Memory B cell (primary cell): Measurements from ENCODE around the gene RUNX2.
A peak's percentile ranks its signal among the peaks of the same experiment; 100 is the strongest.

Source experiments
- ATAC-seq: fragments of 150-1000 bp; cut with Tn5 transposase; 2 replicates; pipeline ENCODE4 v1.10.0; 2021; ENCODE audit warnings: low read depth, mild to moderate bottlenecking, moderate library complexity
- DNase-seq, 2 donors: peaks; one replicate each; pipeline ENCODE4 v3.0.0; 2022; ENCODE audit warnings: low spot score in 2 of 2
- H3K27ac Mint-ChIP-seq: one replicate; pipeline ENCODE4 v1.8.0; 2022; ENCODE audit warnings: mild to moderate bottlenecking, moderate library complexity, mixed read lengths
- H3K27me3 Mint-ChIP-seq: one replicate; pipeline ENCODE4 v1.8.0; 2022; ENCODE audit warnings: mixed read lengths
- H3K36me3 Mint-ChIP-seq: one replicate; pipeline ENCODE4 v1.8.0; 2022; ENCODE audit warnings: mild to moderate bottlenecking, mixed read lengths
- H3K4me1 Mint-ChIP-seq: one replicate; pipeline ENCODE4 v1.8.0; 2022; ENCODE audit warnings: mixed read lengths
- H3K4me3 Mint-ChIP-seq: one replicate; pipeline ENCODE4 v1.8.0; 2022; ENCODE audit warnings: mild to moderate bottlenecking, moderate library complexity, mixed read lengths
- H3K9me3 Mint-ChIP-seq: one replicate; pipeline ENCODE4 v1.8.0; 2022; ENCODE audit warnings: mixed read lengths

The RUNX2 gene

DNA sequence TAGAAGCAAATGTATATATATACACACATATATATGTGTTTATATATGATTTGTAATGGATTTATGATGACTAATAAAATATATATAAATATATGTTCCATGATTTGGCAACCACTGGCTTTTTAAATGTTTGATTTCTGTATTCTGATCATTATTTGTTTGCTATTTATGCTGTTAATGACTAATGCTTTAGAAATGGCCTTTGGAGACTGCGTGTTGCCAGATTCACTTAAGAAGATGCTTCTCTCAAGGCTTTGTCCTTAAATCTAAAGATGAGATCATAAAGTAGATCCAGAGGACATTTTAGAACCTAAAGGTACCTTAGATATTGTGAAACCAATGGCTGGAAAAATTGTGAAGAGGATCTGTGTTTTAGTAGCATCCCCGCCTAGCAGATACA is 165.6 kb downstream of the RUNX2 start:
- no peak overlapping the region for H3K27ac Mint-ChIP-seq
- H3K4me3 Mint-ChIP-seq, result no peak overlapping the region
- H3K9me3 Mint-ChIP-seq, result no peaks in the 10 kb centered on the region
- DNase-seq (no peak), ATAC-seq (no peak)
- H3K27me3 Mint-ChIP-seq, result no peaks in the 10 kb centered on the region
- no peaks in the 10 kb centered on the region for H3K36me3 Mint-ChIP-seq
- peaks cover 20% of the 10 kb centered on the region for H3K4me1 Mint-ChIP-seq

GRCh38 chr6:45494416-45495135 is 166.4 kb downstream of the RUNX2 start:
- ATAC-seq (no peak), DNase-seq (no peak)
- no peaks in the 10 kb centered on the region for H3K27me3 Mint-ChIP-seq
- peak overlapping the region; percentile 3 for H3K27ac Mint-ChIP-seq
- peaks cover 21% of the 10 kb centered on the region for H3K4me1 Mint-ChIP-seq
- H3K9me3 Mint-ChIP-seq, result no peaks in the 10 kb centered on the region
- no peaks in the 10 kb centered on the region for H3K36me3 Mint-ChIP-seq
- no peak overlapping the region for H3K4me3 Mint-ChIP-seq

- DNase-seq (no peak), ATAC-seq (peak; percentile 72)
- peaks cover 21% of the 10 kb centered on the region for H3K4me1 Mint-ChIP-seq
- no peaks in the 10 kb centered on the region for H3K9me3 Mint-ChIP-seq
- no peak overlapping the region for H3K4me3 Mint-ChIP-seq
- H3K27ac Mint-ChIP-seq, result peak overlapping the region; percentile 3
- no peaks in the 10 kb centered on the region for H3K36me3 Mint-ChIP-seq
- no peaks in the 10 kb centered on the region for H3K27me3 Mint-ChIP-seq
These were observed 167.4 kb downstream of the RUNX2 start for GRCh38 chr6:45495429-45496084.

DNA sequence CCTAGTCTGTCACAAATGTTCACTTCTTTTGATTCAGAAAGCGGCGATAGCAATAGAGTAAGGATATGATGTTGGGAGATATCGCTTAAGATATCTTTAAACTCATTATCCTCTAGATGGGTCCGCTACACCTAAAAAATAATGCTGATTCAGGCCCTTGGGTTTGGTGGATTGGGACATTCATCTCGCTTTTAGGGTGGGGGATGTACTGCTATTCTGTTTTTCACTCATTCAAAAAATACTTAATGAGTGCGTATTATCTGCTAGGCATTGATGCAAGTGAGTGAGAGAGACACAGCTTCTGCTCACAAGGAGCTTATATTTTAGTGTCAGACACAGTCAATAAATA is 167.9 kb downstream of the RUNX2 start:
- Mint-ChIP-seq H3K4me3 (no peak overlapping the region), H3K27me3 (no peaks in the 10 kb centered on the region), H3K36me3 (no peaks in the 10 kb centered on the region), H3K9me3 (no peaks in the 10 kb centered on the region), H3K4me1 (peaks cover 21% of the 10 kb centered on the region), H3K27ac (peak overlapping the region; percentile 3)
- DNase-seq (no peak), ATAC-seq (no peak)

DNA sequence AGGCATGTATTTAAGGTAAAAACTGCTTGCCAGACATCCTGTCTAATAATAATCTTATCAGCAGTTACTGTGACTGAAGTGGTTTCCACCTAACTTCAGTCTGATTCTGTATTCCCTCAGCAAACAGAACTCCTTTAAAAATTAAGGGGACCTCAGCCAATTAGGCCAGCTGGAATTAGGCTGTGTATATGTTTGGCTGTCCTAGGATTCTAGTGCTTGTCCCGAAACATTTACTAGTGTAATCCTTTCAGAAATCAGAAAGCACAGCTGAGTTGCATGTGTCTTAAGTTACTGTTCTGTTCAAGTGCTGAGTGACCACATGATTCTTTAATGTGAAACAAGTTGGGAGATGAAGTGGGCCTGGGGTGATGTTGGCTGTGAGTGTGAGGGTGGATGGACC is 170.5 kb downstream of the RUNX2 start:
- Mint-ChIP-seq H3K36me3 (no peaks in the 10 kb centered on the region), H3K9me3 (no peaks in the 10 kb centered on the region), H3K4me1 (peaks cover 21% of the 10 kb centered on the region), H3K27me3 (no peaks in the 10 kb centered on the region), H3K27ac (no peak overlapping the region), H3K4me3 (no peak overlapping the region)
- ATAC-seq (no peak), DNase-seq (no peak)

GRCh38 chr6:45500924-45501816 is 173.0 kb downstream of the RUNX2 start:
- Mint-ChIP-seq H3K4me3 (no peak overlapping the region), H3K4me1 (peaks cover 12% of the 10 kb centered on the region), H3K27me3 (no peaks in the 10 kb centered on the region), H3K9me3 (no peaks in the 10 kb centered on the region), H3K36me3 (no peaks in the 10 kb centered on the region), H3K27ac (no peak overlapping the region)
- ATAC-seq (no peak), DNase-seq (no peak)

DNA sequence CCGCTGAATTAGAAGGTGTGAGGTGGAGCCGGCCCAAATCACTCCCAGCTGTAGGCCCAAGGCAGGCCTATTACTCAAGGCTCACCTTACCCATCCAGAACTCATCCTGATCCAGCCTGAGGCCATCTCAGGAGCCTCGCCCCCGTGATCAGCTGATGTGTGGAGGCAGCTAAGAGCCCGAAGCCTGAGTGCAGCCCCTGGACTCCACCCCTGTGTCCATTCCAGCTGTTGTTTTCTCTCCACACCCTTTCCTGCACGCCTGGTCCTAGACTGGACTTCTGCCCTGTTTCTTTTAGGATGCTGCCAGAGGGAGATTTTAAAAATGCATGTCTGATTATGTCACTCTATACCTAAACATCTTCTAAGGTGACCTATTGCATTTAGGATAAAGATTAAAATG is 174.3 kb downstream of the RUNX2 start:
- H3K27ac Mint-ChIP-seq, result no peak overlapping the region
- no peak overlapping the region for H3K4me3 Mint-ChIP-seq
- no peak for ATAC-seq
- peaks cover 4% of the 10 kb centered on the region for H3K4me1 Mint-ChIP-seq
- H3K36me3 Mint-ChIP-seq, result no peaks in the 10 kb centered on the region
- H3K9me3 Mint-ChIP-seq, result no peaks in the 10 kb centered on the region
- no peak for DNase-seq
- H3K27me3 Mint-ChIP-seq, result no peaks in the 10 kb centered on the region

DNA sequence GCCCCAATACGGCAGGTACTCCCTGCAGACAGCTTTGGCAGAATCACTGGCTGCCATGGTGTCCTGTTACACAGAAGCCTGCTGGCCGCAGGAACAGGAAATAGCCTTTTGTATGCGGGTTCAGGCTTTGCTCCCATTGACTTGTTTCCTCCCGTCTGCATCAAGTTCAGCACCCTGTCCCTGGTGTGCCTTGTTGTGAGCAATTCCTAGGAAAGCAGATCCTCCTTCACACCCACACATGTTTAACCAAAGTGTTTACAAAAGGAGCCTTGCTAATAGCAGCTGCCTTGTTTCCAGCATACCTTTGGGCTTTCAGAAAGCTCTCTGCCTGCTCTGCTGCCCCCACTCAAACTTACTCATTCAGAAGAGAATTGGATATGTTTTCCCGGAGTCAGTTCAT is 176.8 kb downstream of the RUNX2 start:
- Mint-ChIP-seq H3K4me3 (no peak overlapping the region), H3K27me3 (no peaks in the 10 kb centered on the region), H3K27ac (no peak overlapping the region), H3K9me3 (no peaks in the 10 kb centered on the region), H3K4me1 (no peaks in the 10 kb centered on the region), H3K36me3 (no peaks in the 10 kb centered on the region)
- no peak for ATAC-seq
- no peak for DNase-seq

GRCh38 chr6:45505470-45505869 is 177.3 kb downstream of the RUNX2 start:
- Mint-ChIP-seq H3K4me3 (no peak overlapping the region), H3K4me1 (no peaks in the 10 kb centered on the region), H3K36me3 (no peaks in the 10 kb centered on the region), H3K27me3 (no peaks in the 10 kb centered on the region), H3K9me3 (no peaks in the 10 kb centered on the region), H3K27ac (no peak overlapping the region)
- DNase-seq, result no peak
- no peak for ATAC-seq

DNA sequence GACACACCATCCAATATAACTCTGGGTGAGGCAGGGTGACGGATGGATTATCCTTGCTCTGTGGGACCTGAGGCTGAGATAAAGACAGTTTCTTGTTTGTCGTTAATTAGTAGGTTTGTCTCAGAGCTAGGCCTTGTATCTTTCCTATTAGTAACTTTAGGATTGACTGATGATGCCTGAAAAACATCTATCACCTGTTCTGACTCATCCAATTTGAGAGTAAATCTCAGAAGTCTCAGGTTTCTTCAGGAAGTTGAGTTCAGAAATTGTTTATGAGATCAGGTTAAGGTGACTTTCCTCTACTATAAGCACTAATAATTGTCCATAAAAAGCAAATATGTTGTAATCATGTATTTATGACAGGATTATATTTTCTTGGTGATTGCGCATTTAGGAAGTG is 179.1 kb downstream of the RUNX2 start:
- Mint-ChIP-seq H3K36me3 (no peaks in the 10 kb centered on the region), H3K4me1 (no peaks in the 10 kb centered on the region), H3K27me3 (no peaks in the 10 kb centered on the region), H3K9me3 (no peaks in the 10 kb centered on the region), H3K27ac (no peak overlapping the region), H3K4me3 (no peak overlapping the region)
- ATAC-seq (no peak), DNase-seq (no peak)

- no peaks in the 10 kb centered on the region for H3K36me3 Mint-ChIP-seq
- no peaks in the 10 kb centered on the region for H3K9me3 Mint-ChIP-seq
These were observed 181.3 kb downstream of the RUNX2 start for GRCh38 chr6:45509426-45509825.

GRCh38 chr6:45512717-45513116 is 184.6 kb downstream of the RUNX2 start:
- no peaks in the 10 kb centered on the region for H3K9me3 Mint-ChIP-seq
- no peak for DNase-seq
- H3K27me3 Mint-ChIP-seq, result no peaks in the 10 kb centered on the region
- no peaks in the 10 kb centered on the region for H3K36me3 Mint-ChIP-seq
- no peak for ATAC-seq
- H3K4me3 Mint-ChIP-seq, result no peak overlapping the region
- H3K4me1 Mint-ChIP-seq, result peaks cover 12% of the 10 kb centered on the region
- H3K27ac Mint-ChIP-seq, result no peak overlapping the region

More at GRCh38 chr6:45509426-45509825, 181.3 kb downstream of the RUNX2 start:
- no peaks in the 10 kb centered on the region for H3K27me3 Mint-ChIP-seq
- peaks cover 10% of the 10 kb centered on the region for H3K4me1 Mint-ChIP-seq
- no peak for DNase-seq
- no peak for ATAC-seq
- no peak overlapping the region for H3K4me3 Mint-ChIP-seq
- no peak overlapping the region for H3K27ac Mint-ChIP-seq

GRCh38 chr6:45513213-45513618 is 185.1 kb downstream of the RUNX2 start:
- Mint-ChIP-seq H3K27me3 (no peaks in the 10 kb centered on the region), H3K36me3 (no peaks in the 10 kb centered on the region), H3K4me3 (no peak overlapping the region), H3K4me1 (peaks cover 12% of the 10 kb centered on the region), H3K9me3 (no peaks in the 10 kb centered on the region), H3K27ac (no peak overlapping the region)
- DNase-seq, result no peak
- no peak for ATAC-seq

GRCh38 chr6:45513843-45514242 is 185.7 kb downstream of the RUNX2 start:
- Mint-ChIP-seq H3K27me3 (no peaks in the 10 kb centered on the region), H3K9me3 (no peaks in the 10 kb centered on the region), H3K27ac (no peak overlapping the region), H3K4me1 (peaks cover 12% of the 10 kb centered on the region), H3K4me3 (no peak overlapping the region), H3K36me3 (no peaks in the 10 kb centered on the region)
- DNase-seq, result no peak
- ATAC-seq, result peak; percentile 78
